GM21515 (cell line): Measurements from ENCODE around the gene LYZL2.
"Not testable (repeated sequence)": the region's sequence is repeated elsewhere in the genome, so short reads cannot be mapped to it uniquely, and the experiment has no call there.

ENCODE experiments used
- ATAC-seq: cut with Tn5 transposase; IDR thresholded peaks from one replicate; pipeline ENCODE4 v1.9.1; 2021; ENCODE audit not compliant: unreplicated experiment

LYZL2 gene

GRCh38 chr10:30629653-30630052 is at the start of gene LYZL2:
Gene LYZL2, minus strand, starts transcription at chr10:30629753. Its CDS starts 2,838 bp downstream, at chr10:30626915.
- no peak for ATAC-seq

GRCh38 chr10:30677616-30678015 is 48.1 kb upstream of the LYZL2 start:
- peak; percentile 58 for ATAC-seq

- ATAC-seq: not testable (repeated sequence)
Measured at GRCh38 chr10:30677146-30677545, 47.6 kb upstream of the LYZL2 start.

DNA sequence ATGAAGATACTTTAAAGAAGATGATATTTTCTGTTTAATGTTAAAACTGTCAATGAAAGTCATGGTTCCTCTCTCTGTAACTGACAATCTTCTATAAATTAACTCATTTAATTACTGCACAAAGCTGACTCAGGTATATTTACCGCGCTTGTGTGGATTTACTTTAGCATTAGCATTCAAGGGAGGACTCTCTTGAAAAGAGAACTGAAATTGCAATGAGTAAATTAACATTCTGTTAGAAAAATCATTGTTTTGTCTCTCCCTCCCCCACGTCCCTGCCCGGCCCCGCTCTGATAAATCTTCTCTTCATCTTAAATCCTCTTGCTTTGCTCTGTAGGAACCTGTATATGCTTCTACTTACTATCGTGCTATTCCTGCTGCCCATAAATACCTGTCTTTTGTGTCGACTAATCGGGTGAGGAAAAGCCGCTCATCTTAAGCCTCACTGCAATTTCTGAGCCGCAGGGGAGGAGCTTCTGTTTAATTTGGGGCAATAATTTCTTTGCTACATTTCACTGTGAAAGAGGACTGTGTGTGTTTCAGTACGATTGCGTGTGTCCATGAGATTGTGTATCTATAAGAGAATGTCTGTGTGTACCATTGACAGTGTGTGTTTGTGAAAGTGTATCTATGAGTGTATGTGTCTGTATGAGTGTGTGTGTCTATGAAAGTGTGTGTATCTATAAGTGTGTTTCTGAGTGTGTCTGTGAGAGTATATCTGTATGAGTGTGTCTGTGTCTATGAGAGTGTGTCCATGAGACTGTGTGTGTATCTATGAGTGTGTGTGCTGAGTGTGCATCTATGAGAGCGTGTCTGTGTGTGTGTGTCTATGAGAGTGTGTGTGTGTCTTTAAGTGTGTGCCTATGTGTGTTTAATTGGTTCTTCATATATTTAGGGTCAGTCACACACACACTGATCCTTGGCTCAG is 46.5 kb upstream of the LYZL2 start:
- ATAC-seq: no peak

- no peak for ATAC-seq
Measured at GRCh38 chr10:30674796-30675195, 45.2 kb upstream of the LYZL2 start.

DNA sequence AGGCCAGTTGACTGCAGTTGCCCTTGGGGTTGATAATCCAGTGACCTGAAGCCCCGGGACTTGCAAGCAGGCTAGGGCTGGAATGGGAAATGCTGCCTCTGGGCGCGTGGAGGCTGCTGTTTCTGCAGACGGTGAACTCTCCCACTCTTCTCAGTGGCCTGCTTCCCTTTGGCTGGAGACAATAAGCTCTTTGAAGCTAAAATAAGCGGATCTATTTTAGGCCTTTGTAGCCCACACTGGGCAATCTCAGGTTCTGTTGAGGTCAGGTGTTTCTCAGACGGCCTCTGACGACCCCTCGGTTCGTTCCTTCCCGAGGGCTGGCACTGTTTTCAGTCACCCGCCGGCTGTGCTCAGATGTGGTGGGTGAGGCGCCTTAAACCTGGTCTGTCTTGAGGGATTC is 43.7 kb upstream of the LYZL2 start:
- not testable (repeated sequence) for ATAC-seq

- not testable (repeated sequence) for ATAC-seq
Measured at GRCh38 chr10:30672338-30672737, 42.8 kb upstream of the LYZL2 start.

GRCh38 chr10:30671026-30671616 is 41.6 kb upstream of the LYZL2 start:
- no peak for ATAC-seq

- not testable (repeated sequence) for ATAC-seq
Measured at GRCh38 chr10:30667982-30668381, 38.4 kb upstream of the LYZL2 start.

GRCh38 chr10:30663403-30663802 is 33.9 kb upstream of the LYZL2 start:
- peak; percentile 89 for ATAC-seq

GRCh38 chr10:30662814-30663213 is 33.3 kb upstream of the LYZL2 start:
- ATAC-seq: no peak

DNA sequence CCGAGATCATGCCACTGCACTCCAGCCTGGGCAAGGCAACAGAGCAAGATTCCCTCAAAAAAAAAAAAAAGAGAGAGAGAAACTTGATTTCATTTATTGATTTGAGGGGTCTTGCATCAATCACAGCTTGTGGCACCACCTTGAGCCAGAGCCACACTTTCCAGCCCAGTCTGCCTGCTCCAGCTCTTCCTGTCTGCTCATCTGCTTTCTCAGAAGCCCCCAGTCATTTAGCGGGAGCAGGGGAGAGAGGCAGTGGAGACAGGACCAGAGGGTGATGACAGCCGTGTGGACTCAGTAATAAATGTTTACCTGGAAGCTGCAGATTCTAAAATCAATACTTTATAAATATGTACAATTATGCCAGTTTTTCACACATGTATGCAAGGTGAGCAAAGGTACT is 30.8 kb upstream of the LYZL2 start:
- not testable (repeated sequence) for ATAC-seq

DNA sequence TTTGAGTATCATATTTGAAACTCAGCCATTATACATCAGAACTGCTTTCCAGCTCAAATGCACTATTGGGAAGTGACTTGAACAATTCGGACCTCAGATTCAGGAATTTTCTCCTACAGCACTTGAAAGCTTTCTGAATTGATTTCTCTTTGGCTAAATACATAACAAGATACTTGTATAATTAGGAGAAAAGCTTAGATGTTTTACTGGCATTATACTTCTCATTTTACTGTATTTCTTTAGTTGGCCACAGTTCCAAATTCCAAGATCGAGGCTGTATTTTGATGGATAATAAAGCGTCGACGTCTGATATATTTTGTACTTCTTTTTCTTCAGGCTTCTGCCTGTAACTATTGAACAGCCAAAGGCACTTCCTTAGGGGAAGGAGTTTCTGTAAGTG is 26.7 kb upstream of the LYZL2 start:
- no peak for ATAC-seq

DNA sequence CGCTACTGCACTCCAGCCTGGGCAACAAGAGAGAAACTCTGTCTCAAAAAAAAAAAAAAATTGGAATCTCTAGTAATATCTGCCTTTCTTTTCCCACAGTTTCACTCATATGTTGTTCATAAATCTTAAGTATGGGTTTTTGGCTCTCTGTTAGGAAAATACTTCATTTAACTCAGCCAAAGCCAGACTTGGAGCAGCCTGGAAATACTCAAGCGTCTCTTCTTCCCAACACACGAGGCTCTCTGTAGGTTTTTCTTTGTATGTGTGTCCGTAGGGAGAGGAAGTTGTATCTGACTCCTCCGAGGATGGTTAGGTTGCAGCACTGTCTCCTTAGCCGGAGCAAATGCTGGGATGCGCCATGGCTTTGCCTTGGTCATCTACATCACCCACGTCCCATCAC is 25.4 kb upstream of the LYZL2 start:
- not testable (repeated sequence) for ATAC-seq

- ATAC-seq: not testable (repeated sequence)
Measured at GRCh38 chr10:30651470-30652397, 22.2 kb upstream of the LYZL2 start.

- ATAC-seq: no peak
Measured at GRCh38 chr10:30647089-30647488, 17.5 kb upstream of the LYZL2 start.

DNA sequence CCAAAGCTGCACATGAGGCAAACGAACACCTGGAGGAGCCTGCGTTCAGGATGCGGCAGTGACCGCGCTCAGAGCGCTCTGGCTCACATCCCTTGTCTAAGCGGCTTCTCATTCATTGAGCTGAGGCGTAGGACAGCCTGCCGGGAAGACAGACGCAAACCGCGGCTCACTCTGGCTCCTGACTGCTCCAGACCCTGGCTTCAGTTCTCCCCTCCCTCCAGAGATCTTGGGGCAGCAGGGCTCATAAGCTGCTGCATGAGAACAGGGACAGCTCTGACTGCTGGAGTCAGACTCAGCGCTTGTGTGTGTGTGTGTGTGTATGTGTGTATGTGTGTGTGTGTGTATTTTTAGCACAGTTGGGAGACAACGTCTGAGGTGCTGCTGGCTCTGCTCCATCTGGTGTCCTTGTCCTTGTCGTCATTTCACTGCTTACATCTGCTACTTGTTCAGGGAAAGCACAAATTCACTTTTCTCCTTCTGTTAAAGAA is 15.8 kb upstream of the LYZL2 start:
- ATAC-seq: no peak

- ATAC-seq: not testable (repeated sequence)
Measured at GRCh38 chr10:30644408-30644861, 14.9 kb upstream of the LYZL2 start.

- ATAC-seq: not testable (repeated sequence)
Measured at GRCh38 chr10:30643557-30644199, 14.1 kb upstream of the LYZL2 start.

DNA sequence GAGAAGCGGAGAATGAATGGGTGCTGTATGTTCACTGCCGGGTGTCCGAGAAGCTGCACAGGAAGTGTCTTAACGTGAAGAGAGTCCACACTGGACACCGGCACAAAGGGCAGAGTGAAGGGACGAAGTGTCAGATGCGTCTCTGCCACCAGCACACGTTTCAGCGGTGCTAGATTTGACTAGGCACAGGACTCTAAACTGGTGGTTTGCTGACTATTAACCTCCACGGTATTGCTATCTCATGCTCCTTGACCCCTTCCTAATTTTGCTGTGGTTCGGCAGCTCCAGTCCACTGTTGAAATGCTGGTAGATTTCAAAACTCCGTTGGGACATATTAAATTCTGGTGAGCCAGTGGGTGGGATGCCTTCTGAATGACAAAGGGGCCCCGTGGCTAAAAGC is 13.3 kb upstream of the LYZL2 start:
- ATAC-seq: not testable (repeated sequence)
